Measurements from ENCODE around the gene USF1.

The USF1 gene

GRCh38 chr1:161071886-161072371 is 26.2 kb upstream of the USF1 start:
- Histone ChIP-seq H2AK5ac (ENCODE audit: low read depth, low read length) (no peak overlapping the region), H3K27ac (replicated peaks; ENCODE audit: low read length) (no peak overlapping the region), H2AFZ (ENCODE audit: low read length) (peak overlapping the region; percentile 18), H3K18ac (ENCODE audit: low read length) (no peak overlapping the region), H4K91ac (ENCODE audit: low read depth, low read length, poor library complexity) (no peak overlapping the region), H2BK5ac (ENCODE audit: low read length) (no peak overlapping the region), H3K36me3 (replicated peaks in 1 of 2; ENCODE audit: control insufficient read depth in 2 of 2, insufficient read depth in 2 of 2, low read length in 2 of 2) (no peaks in the 10 kb centered on the region), H3K4me1 (ENCODE audit: control insufficient read depth in 2 of 2, insufficient read depth in 1 of 2, low read depth in 1 of 2, low read length in 2 of 2) (peaks cover 4 to 18% of the 10 kb centered on the region in 2 donors), H3K9me3 (replicated peaks in 1 of 2; ENCODE audit: control insufficient read depth in 2 of 2, insufficient read depth in 1 of 2, low read depth in 1 of 2, low read length in 2 of 2) (peaks cover 0 to 5% of the 10 kb centered on the region in 2 donors), H2BK12ac (ENCODE audit: low read length) (no peak overlapping the region), H3K9ac (ENCODE audit: low read depth, low read length, poor library complexity) (no peak overlapping the region), H4K8ac (ENCODE audit: low read depth, low read length) (no peak overlapping the region), H3K4ac (ENCODE audit: low read length) (no peak overlapping the region), H2BK120ac (ENCODE audit: low read depth, low read length) (no peak overlapping the region), H3K14ac (ENCODE audit: low read length) (no peak overlapping the region), H3K4me3 (ENCODE audit: low read length in 2 of 2) (peak overlapping the region in 1 of 2 donors; percentile 31), H3K79me1 (ENCODE audit: low read depth, low read length) (no peaks in the 10 kb centered on the region), H3K4me2 (ENCODE audit: insufficient read depth, low read length, poor library complexity, severe bottlenecking) (no peak overlapping the region), H2BK15ac (ENCODE audit: low read length) (no peak overlapping the region), H3K23ac (ENCODE audit: low read depth, low read length, poor library complexity) (no peak overlapping the region), H3K27me3 (ENCODE audit: control insufficient read depth in 3 of 3, insufficient read depth in 3 of 3, low read depth in 1 of 3, low read length in 3 of 3) (peaks cover 0 to 20% (median 0%) of the 10 kb centered on the region in 3 experiments)
- DNase-seq (ENCODE audit: low spot score): no peak
- WGBS, 2 donors (ENCODE audit: extremely low coverage in 2 of 2, insufficient read length in 2 of 2, insufficient replicate concordance in 1 of 2): no CpG with 5 or more reads among the region's 9 CpGs

- H3K4me3 ChIP-seq (ENCODE audit: low read length in 2 of 2): no peak overlapping the region
- H3K27me3 ChIP-seq (ENCODE audit: control insufficient read depth in 3 of 3, insufficient read depth in 3 of 3, low read depth in 1 of 3, low read length in 3 of 3): peaks cover 0 to 20% (median 0%) of the 10 kb centered on the region in 3 experiments
- H3K23ac ChIP-seq (ENCODE audit: low read depth, low read length, poor library complexity): no peak overlapping the region
- no peak overlapping the region for H3K18ac ChIP-seq (ENCODE audit: low read length)
- H2AFZ ChIP-seq (ENCODE audit: low read length): no peak overlapping the region
- H3K9ac ChIP-seq (ENCODE audit: low read depth, low read length, poor library complexity): no peak overlapping the region
- H3K4ac ChIP-seq (ENCODE audit: low read length): no peak overlapping the region
- H2BK12ac ChIP-seq (ENCODE audit: low read length): no peak overlapping the region
- H2BK15ac ChIP-seq (ENCODE audit: low read length): no peak overlapping the region
- H4K91ac ChIP-seq (ENCODE audit: low read depth, low read length, poor library complexity): no peak overlapping the region
- no peak overlapping the region for H4K8ac ChIP-seq (ENCODE audit: low read depth, low read length)
- no peak overlapping the region for H3K14ac ChIP-seq (ENCODE audit: low read length)
- peaks cover 4 to 18% of the 10 kb centered on the region in 2 donors for H3K4me1 ChIP-seq (ENCODE audit: control insufficient read depth in 2 of 2, insufficient read depth in 1 of 2, low read depth in 1 of 2, low read length in 2 of 2)
- no peak overlapping the region for H3K27ac ChIP-seq (replicated peaks; ENCODE audit: low read length)
- DNase-seq (ENCODE audit: low spot score): no peak
- no peak overlapping the region for H2AK5ac ChIP-seq (ENCODE audit: low read depth, low read length)
- peaks cover 0 to 5% of the 10 kb centered on the region in 2 donors for H3K9me3 ChIP-seq (replicated peaks in 1 of 2; ENCODE audit: control insufficient read depth in 2 of 2, insufficient read depth in 1 of 2, low read depth in 1 of 2, low read length in 2 of 2)
- no peak overlapping the region for H2BK5ac ChIP-seq (ENCODE audit: low read length)
- no CpG with 5 or more reads among the region's 4 CpGs for WGBS, 2 donors (ENCODE audit: extremely low coverage in 2 of 2, insufficient read length in 2 of 2, insufficient replicate concordance in 1 of 2)
- H3K36me3 ChIP-seq (replicated peaks in 1 of 2; ENCODE audit: control insufficient read depth in 2 of 2, insufficient read depth in 2 of 2, low read length in 2 of 2): no peaks in the 10 kb centered on the region
- H3K79me1 ChIP-seq (ENCODE audit: low read depth, low read length): no peaks in the 10 kb centered on the region
- no peak overlapping the region for H2BK120ac ChIP-seq (ENCODE audit: low read depth, low read length)
- H3K4me2 ChIP-seq (ENCODE audit: insufficient read depth, low read length, poor library complexity, severe bottlenecking): no peak overlapping the region
Observed at GRCh38 chr1:161070761-161071160, 25.0 kb upstream of the USF1 start.

- no peak within 1 kb of the TSS for H4K91ac ChIP-seq (ENCODE audit: low read depth, low read length, poor library complexity)
- no peak for DNase-seq (ENCODE audit: low spot score)
- H3K36me3 ChIP-seq (replicated peaks in 1 of 2; ENCODE audit: control insufficient read depth in 2 of 2, insufficient read depth in 2 of 2, low read length in 2 of 2): no peaks in the 10 kb centered on the region
- H3K4me3 ChIP-seq (ENCODE audit: low read length in 2 of 2): no peak within 1 kb of the TSS
- no peak within 1 kb of the TSS for H4K8ac ChIP-seq (ENCODE audit: low read depth, low read length)
- no peak within 1 kb of the TSS for H3K27ac ChIP-seq (replicated peaks; ENCODE audit: low read length)
- peak within 1 kb of the TSS; percentile 81 for H2AK5ac ChIP-seq (ENCODE audit: low read depth, low read length)
- H3K9ac ChIP-seq (ENCODE audit: low read depth, low read length, poor library complexity): no peak within 1 kb of the TSS
- peaks cover 0 to 5% of the 10 kb centered on the region in 2 donors for H3K9me3 ChIP-seq (replicated peaks in 1 of 2; ENCODE audit: control insufficient read depth in 2 of 2, insufficient read depth in 1 of 2, low read depth in 1 of 2, low read length in 2 of 2)
- peaks cover 0 to 25% (median 0%) of the 10 kb centered on the region in 3 experiments for H3K27me3 ChIP-seq (ENCODE audit: control insufficient read depth in 3 of 3, insufficient read depth in 3 of 3, low read depth in 1 of 3, low read length in 3 of 3)
- H3K14ac ChIP-seq (ENCODE audit: low read length): no peak within 1 kb of the TSS
- H3K4me1 ChIP-seq (ENCODE audit: control insufficient read depth in 2 of 2, insufficient read depth in 1 of 2, low read depth in 1 of 2, low read length in 2 of 2): peaks cover 4 to 18% of the 10 kb centered on the region in 2 donors
- no peak within 1 kb of the TSS for H2BK120ac ChIP-seq (ENCODE audit: low read depth, low read length)
- H3K4ac ChIP-seq (ENCODE audit: low read length): no peak within 1 kb of the TSS
- no peak within 1 kb of the TSS for H3K18ac ChIP-seq (ENCODE audit: low read length)
- H3K4me2 ChIP-seq (ENCODE audit: insufficient read depth, low read length, poor library complexity, severe bottlenecking): no peak within 1 kb of the TSS
- H2BK15ac ChIP-seq (ENCODE audit: low read length): no peak within 1 kb of the TSS
- peak within 1 kb of the TSS; percentile 0 for H2AFZ ChIP-seq (ENCODE audit: low read length)
- H3K79me1 ChIP-seq (ENCODE audit: low read depth, low read length): no peaks in the 10 kb centered on the region
- no CpG with 5 or more reads among the region's 9 CpGs for WGBS, 2 donors (ENCODE audit: extremely low coverage in 2 of 2, insufficient read length in 2 of 2, insufficient replicate concordance in 1 of 2)
- no peak within 1 kb of the TSS for H3K23ac ChIP-seq (ENCODE audit: low read depth, low read length, poor library complexity)
- H2BK12ac ChIP-seq (ENCODE audit: low read length): no peak within 1 kb of the TSS
- peak within 1 kb of the TSS; percentile 78 for H2BK5ac ChIP-seq (ENCODE audit: low read length)
Observed at GRCh38 chr1:161069731-161070270, 24.0 kb upstream of the USF1 start, which contains the start of gene ARHGAP30. Gene ARHGAP30, minus strand, starts transcription at chr1:161069891. Its CDS starts 267 bp downstream, at chr1:161069624.

GRCh38 chr1:161069241-161069640 is 23.5 kb upstream of the USF1 start:
- peak overlapping the region; percentile 0 for H2AFZ ChIP-seq (ENCODE audit: low read length)

More at GRCh38 chr1:161069241-161069640, 23.5 kb upstream of the USF1 start:
- DNase-seq (ENCODE audit: low spot score): no peak
- no peak overlapping the region for H3K14ac ChIP-seq (ENCODE audit: low read length)
- peaks cover 4 to 18% of the 10 kb centered on the region in 2 donors for H3K4me1 ChIP-seq (ENCODE audit: control insufficient read depth in 2 of 2, insufficient read depth in 1 of 2, low read depth in 1 of 2, low read length in 2 of 2)
- no peak overlapping the region for H3K4me2 ChIP-seq (ENCODE audit: insufficient read depth, low read length, poor library complexity, severe bottlenecking)
- peaks cover 0 to 5% of the 10 kb centered on the region in 2 donors for H3K9me3 ChIP-seq (replicated peaks in 1 of 2; ENCODE audit: control insufficient read depth in 2 of 2, insufficient read depth in 1 of 2, low read depth in 1 of 2, low read length in 2 of 2)
- H4K91ac ChIP-seq (ENCODE audit: low read depth, low read length, poor library complexity): no peak overlapping the region
- H2BK120ac ChIP-seq (ENCODE audit: low read depth, low read length): no peak overlapping the region
- no peak overlapping the region for H3K9ac ChIP-seq (ENCODE audit: low read depth, low read length, poor library complexity)
- no peak overlapping the region for H3K27ac ChIP-seq (replicated peaks; ENCODE audit: low read length)
- H4K8ac ChIP-seq (ENCODE audit: low read depth, low read length): no peak overlapping the region
- no peak overlapping the region for H3K4ac ChIP-seq (ENCODE audit: low read length)
- peaks cover 0 to 30% (median 0%) of the 10 kb centered on the region in 3 experiments for H3K27me3 ChIP-seq (ENCODE audit: control insufficient read depth in 3 of 3, insufficient read depth in 3 of 3, low read depth in 1 of 3, low read length in 3 of 3)
- H3K79me1 ChIP-seq (ENCODE audit: low read depth, low read length): no peaks in the 10 kb centered on the region
- no peaks in the 10 kb centered on the region for H3K36me3 ChIP-seq (replicated peaks in 1 of 2; ENCODE audit: control insufficient read depth in 2 of 2, insufficient read depth in 2 of 2, low read length in 2 of 2)
- no peak overlapping the region for H2BK5ac ChIP-seq (ENCODE audit: low read length)
- peak overlapping the region; percentile 81 for H2AK5ac ChIP-seq (ENCODE audit: low read depth, low read length)
- H3K23ac ChIP-seq (ENCODE audit: low read depth, low read length, poor library complexity): no peak overlapping the region
- no peak overlapping the region for H3K4me3 ChIP-seq (ENCODE audit: low read length in 2 of 2)
- no peak overlapping the region for H2BK12ac ChIP-seq (ENCODE audit: low read length)
- no CpG with 5 or more reads among the region's 9 CpGs for WGBS, 2 donors (ENCODE audit: extremely low coverage in 2 of 2, insufficient read length in 2 of 2, insufficient replicate concordance in 1 of 2)
- H3K18ac ChIP-seq (ENCODE audit: low read length): no peak overlapping the region
- H2BK15ac ChIP-seq (ENCODE audit: low read length): no peak overlapping the region

All from neuronal stem cell (in vitro differentiated cells).